Activated CD8-positive, alpha-beta T cell treated with anti-CD3 and anti-CD28 coated beads for 36 hours (primary cell): Measurements from ENCODE around the gene TNPO1. TPM values are rescaled to one million over a fixed set of nuclear protein-coding genes. Genes with fewer than 3 reads are reported as not detected.

Experiments used
- ATAC-seq: fragments of 200-7000 bp; cut with Tn5 transposase; one replicate; pipeline ENCODE4 v1.10.0; 2021; ENCODE audit warnings: mild to moderate bottlenecking, moderate library complexity
- CTCF ChIA-PET: fragments of 350-600 bp; sonication (Branson Sonifier 250); formaldehyde crosslinking; loops from one replicate; lab custom pipeline; 2021; ENCODE audit warnings: antibody characterized with exemption; lab: Charles Lee
- POLR2A ChIA-PET: fragments of 350-600 bp; sonication (Branson Sonifier 250); formaldehyde crosslinking; loops from one replicate; lab custom pipeline; 2021; ENCODE audit warnings: antibody characterized with exemption; lab: Charles Lee
- DNase-seq: peaks from one replicate; pipeline ENCODE4 v3.0.0-alpha.2; 2020
- H3K27ac Mint-ChIP-seq: one replicate; pipeline ENCODE4 v1.8.0; 2021; ENCODE audit warnings: mild to moderate bottlenecking, mixed read lengths
- H3K27me3 Mint-ChIP-seq: one replicate; pipeline ENCODE4 v1.8.0; 2021; ENCODE audit warnings: mixed read lengths
- H3K36me3 Mint-ChIP-seq: one replicate; pipeline ENCODE4 v1.8.0; 2021; ENCODE audit warnings: low read depth, mixed read lengths
- H3K4me1 Mint-ChIP-seq: one replicate; pipeline ENCODE4 v1.8.0; 2021; ENCODE audit warnings: low read depth, mixed read lengths
- H3K4me3 Mint-ChIP-seq: one replicate; pipeline ENCODE4 v1.8.0; 2021; ENCODE audit warnings: mild to moderate bottlenecking, moderate library complexity, mixed read lengths
- H3K9me3 Mint-ChIP-seq: one replicate; pipeline ENCODE4 v1.8.0; 2021; ENCODE audit warnings: mixed read lengths
- intact Hi-C: fragments of 100-400 bp; cut with micrococcal nuclease; formaldehyde crosslinking; loops from one replicate; pipeline ENCODE4 v1.10.0; 2022
- total RNA-seq, 2 experiments: library from RNA; stranded (reverse); gene quantifications; one replicate each; pipeline ENCODE4 v1.2.3, GENCODE V29; 2021
- TF ChIP-seq, protein P1 (sequence below): fragments of 200-600 bp; IDR thresholded peaks from one replicate; pipeline ENCODE4 v1.8.0; 2022; ENCODE audit warnings: antibody characterized with exemption, mild to moderate bottlenecking

TNPO1 gene
- total RNA-seq = 100 to 1,000 TPM in 1 of 2 experiments, 10 to 100 TPM in 1; 97.8 to 116 TPM

DNA sequence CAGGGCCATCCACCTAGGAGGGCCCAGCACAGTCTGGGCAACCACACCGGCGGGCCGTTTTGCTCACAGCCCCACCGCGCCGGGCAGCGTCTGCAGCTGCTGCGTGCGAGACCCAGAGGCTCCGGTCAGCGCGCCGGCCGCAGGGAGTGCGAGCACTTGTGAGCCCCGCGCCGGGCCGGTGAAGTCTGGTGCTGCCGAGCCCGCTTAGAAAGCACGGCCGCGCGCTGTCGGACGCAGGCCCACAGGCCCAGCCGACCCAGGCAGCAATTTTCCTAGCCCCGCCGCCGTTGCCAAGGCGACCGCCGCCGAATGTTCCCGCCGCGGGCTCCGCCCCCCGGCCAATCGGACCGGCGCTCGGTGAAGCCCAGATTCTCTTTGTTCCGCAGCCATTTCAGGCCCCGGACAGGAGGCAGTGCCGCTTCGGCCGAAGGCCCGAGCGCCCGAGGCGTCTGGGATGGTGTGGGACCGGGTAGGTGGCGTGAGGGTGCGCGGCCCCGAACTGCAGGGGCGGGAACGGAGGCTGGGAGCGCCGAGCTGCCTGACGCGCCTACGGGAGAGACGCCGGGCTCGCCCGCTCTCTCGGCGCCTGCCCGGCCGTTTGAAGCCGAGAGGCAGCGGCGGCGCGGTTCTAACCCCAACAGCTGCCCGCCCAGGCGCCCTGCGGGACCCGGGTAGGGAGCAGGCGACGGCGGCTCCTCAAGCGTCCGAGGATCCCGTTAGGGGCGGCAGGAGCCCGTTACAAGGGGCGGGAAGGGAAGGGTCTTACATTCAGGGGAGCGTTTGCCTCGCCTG, at the start of gene TNPO1:
TSS of gene TNPO1 (plus strand) at position 378 of the 792 bp plus-strand sequence. CDS start at position 455, 77 bp downstream.
- ATAC-seq (peak; percentile 81), DNase-seq (peak; percentile 84)
- H3K27ac Mint-ChIP-seq = peak within 1 kb of the TSS; percentile 87
- H3K4me1 Mint-ChIP-seq = peaks cover 18% of the 10 kb centered on the region
- H3K27me3 Mint-ChIP-seq = peaks cover 10% of the 10 kb centered on the region
- CTCF ChIA-PET = interaction anchor here (0.8 to 3.7 kb wide), 7 partner anchors 14 to 205 kb away, joined by 3 to 38 read pairs (median 10); no protein-coding TSS in a partner anchor
- POLR2A ChIA-PET = interaction anchor here (0.7 to 3.0 kb wide), 9 partner anchors 9 to 497 kb away, joined by 3 to 23 read pairs (median 5); partner anchors contain the start of genes MRPS27 and PTCD2
- H3K9me3 Mint-ChIP-seq = no peaks in the 10 kb centered on the region
- H3K4me3 Mint-ChIP-seq = peak within 1 kb of the TSS; percentile 80
- intact Hi-C loops = no loop called here
- no peaks in the 10 kb centered on the region for H3K36me3 Mint-ChIP-seq
- TF ChIP-seq, protein P1, sequence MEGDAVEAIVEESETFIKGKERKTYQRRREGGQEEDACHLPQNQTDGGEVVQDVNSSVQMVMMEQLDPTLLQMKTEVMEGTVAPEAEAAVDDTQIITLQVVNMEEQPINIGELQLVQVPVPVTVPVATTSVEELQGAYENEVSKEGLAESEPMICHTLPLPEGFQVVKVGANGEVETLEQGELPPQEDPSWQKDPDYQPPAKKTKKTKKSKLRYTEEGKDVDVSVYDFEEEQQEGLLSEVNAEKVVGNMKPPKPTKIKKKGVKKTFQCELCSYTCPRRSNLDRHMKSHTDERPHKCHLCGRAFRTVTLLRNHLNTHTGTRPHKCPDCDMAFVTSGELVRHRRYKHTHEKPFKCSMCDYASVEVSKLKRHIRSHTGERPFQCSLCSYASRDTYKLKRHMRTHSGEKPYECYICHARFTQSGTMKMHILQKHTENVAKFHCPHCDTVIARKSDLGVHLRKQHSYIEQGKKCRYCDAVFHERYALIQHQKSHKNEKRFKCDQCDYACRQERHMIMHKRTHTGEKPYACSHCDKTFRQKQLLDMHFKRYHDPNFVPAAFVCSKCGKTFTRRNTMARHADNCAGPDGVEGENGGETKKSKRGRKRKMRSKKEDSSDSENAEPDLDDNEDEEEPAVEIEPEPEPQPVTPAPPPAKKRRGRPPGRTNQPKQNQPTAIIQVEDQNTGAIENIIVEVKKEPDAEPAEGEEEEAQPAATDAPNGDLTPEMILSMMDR = no peak

DNA sequence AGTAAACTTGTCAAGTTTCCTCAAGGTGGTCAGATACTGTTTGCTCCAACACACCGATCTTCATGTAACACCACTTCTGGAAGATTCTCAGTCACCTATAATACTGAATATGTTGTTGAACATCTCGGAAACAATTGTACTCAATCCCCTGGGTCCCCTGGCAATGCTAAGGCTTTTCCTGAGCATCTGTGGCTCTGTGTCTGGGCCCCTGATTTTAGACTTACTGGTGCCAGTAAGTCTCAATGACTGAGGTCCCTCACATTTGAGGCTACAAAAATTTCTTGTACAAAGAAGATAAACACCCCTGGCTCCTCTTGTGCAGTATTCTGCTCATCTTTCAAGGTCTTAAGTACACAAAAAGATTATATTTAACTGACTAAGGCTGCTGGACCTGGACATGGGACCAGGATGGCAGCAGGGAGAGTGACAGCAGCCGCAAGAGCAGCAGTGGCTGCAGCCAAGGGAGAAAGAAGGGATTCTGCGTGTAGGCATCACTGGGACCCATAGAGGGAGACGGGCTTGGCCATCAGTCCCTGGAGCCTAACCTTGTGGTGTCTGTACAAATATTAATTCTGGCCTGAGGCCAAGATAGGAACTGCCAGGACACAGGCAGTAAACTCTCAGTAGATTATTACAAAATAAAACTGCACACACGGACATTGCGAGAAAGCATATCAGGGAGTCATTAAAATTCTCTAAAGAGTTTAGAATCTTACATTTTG, 49.0 kb upstream of the TNPO1 start:
- intact Hi-C loops = no loop called here
- H3K27me3 Mint-ChIP-seq = peaks cover 9% of the 10 kb centered on the region
- DNase-seq = no peak
- H3K4me1 Mint-ChIP-seq = no peaks in the 10 kb centered on the region
- no peaks in the 10 kb centered on the region for H3K9me3 Mint-ChIP-seq
- H3K4me3 Mint-ChIP-seq = no peak overlapping the region
- POLR2A ChIA-PET = no interaction called here
- CTCF ChIA-PET = no interaction called here
- TF ChIP-seq, protein P1 = no peak
- no peaks in the 10 kb centered on the region for H3K36me3 Mint-ChIP-seq
- no peak for ATAC-seq
- H3K27ac Mint-ChIP-seq = no peak overlapping the region

GRCh38 chr5:72770266-72770665, 46.2 kb upstream of the TNPO1 start:
- Mint-ChIP-seq H3K27me3 (peaks cover 5% of the 10 kb centered on the region), H3K36me3 (no peaks in the 10 kb centered on the region), H3K27ac (no peak overlapping the region), H3K4me3 (no peak overlapping the region), H3K4me1 (no peaks in the 10 kb centered on the region), H3K9me3 (peaks cover 2% of the 10 kb centered on the region)
- ChIA-PET POLR2A (no interaction called here), CTCF (interaction anchor here (1.0 kb wide), 1 partner anchor 12 kb away, joined by 3 read pairs; no protein-coding TSS in a partner anchor)
- TF ChIP-seq, protein P1 = no peak
- ATAC-seq = no peak
- intact Hi-C loops = no loop called here
- DNase-seq = no peak

- no peak for ATAC-seq
- H3K4me3 Mint-ChIP-seq = no peak overlapping the region
- TF ChIP-seq, protein P1 = no peak
- peaks cover 28% of the 10 kb centered on the region for H3K9me3 Mint-ChIP-seq
- H3K4me1 Mint-ChIP-seq = no peaks in the 10 kb centered on the region
- H3K36me3 Mint-ChIP-seq = peaks cover 4% of the 10 kb centered on the region
- POLR2A ChIA-PET = interaction anchor here (0.6 kb wide), 1 partner anchor 93 kb away, joined by 3 read pairs; no protein-coding TSS in a partner anchor
- H3K27me3 Mint-ChIP-seq = peaks cover 16% of the 10 kb centered on the region
- CTCF ChIA-PET = no interaction called here
- no peak overlapping the region for H3K27ac Mint-ChIP-seq
- DNase-seq = no peak
- intact Hi-C loops = no loop called here
Measured at GRCh38 chr5:72776684-72777083, 39.8 kb upstream of the TNPO1 start.
